Stimulated activated CD4-positive, alpha-beta T cell treated with anti-CD3 and anti-CD28 coated beads, Interleukin-2, amount 100 ng/mL, for 4 hours (primary cell): ENCODE measurements around the gene TREX2.

Source experiments
- DNase-seq: peaks from one replicate; pipeline ENCODE4 v3.0.0-alpha.2; 2020; ENCODE audit warnings: low read depth

Gene TREX2

GRCh38 chrX:153455571-153455970, 9.7 kb upstream of the TREX2 start:
- no peak for DNase-seq

GRCh38 chrX:153454901-153455550, 9.2 kb upstream of the TREX2 start:
- no peak for DNase-seq

GRCh38 chrX:153450949-153451277, 5.1 kb upstream of the TREX2 start:
- no peak for DNase-seq

DNA sequence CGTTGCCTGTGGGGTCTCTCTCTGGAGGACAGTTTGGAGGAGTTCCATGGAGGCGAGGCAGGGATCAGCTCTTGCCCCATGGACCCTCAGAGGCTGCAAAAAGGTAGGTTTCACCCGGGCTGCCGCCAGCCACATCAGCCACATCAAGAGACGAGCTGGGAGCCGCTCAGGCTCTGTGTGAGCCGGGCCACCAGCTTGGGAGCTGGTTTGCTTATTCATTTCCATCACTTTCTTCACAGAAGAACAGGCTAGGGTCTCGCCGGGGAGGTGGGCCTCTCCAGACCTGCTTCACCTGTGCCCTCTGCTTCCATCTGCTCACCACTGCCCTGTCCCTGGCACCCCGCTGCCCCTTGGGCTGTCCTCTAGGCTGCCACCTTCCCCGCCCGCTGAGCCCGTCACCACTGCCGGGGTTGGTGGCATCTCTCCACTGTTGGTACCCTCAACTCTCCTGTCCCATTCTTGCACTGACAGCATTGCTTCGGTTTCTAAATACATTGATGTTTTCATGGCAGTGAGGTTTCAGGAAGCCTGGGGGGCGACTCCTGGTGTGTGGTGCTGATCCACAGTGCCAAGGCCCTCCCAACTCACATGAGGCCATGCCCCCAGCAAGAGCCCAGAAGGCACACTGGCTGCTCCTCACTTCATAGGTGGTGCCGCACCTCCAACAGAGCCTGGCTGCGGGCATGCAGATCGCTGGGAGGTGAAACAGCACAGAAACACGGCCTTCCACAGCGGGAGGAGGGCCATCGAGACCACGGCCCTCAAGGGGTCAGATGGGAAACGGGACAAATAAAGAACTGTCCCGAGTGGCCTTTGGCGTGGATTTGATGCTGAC, 4.5 kb upstream of the TREX2 start:
- no peak for DNase-seq

DNA sequence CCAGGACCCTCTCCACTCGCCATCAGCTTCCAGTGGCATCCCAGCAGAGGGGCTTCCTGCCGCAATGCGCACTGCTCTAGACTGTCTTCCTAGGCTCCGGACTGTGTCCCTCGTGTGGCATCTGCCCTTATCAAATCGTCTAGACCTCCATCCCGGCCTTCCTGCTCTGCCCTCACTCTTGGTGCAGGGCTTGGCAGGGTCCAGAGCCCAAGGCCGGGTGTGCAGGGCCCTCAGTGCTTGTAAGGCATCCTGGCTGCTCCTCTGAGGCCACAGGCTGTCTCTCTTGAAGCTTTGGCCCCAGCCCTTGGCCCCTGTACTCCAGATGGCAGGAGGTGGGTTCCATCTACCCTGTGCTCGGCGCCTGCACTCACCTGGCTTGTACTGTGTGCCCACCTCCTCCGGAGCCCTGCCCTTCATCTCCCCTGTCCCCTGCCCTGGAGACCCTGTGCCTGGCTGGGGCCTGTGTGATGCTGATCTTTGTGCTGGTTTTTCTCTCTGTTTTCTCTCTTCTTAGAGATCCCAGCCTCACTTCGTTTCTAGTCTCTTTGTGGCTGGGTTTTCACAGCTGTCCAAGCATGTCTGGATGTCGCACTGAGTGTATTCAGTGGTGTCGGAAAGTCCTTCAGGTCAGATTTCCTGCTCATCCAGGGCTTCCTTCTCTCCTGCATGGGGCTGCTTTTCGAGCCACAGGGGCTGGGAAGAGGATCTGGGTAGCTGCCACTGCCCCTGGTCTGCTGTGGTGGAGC, 3.7 kb upstream of the TREX2 start:
- no peak for DNase-seq

DNA sequence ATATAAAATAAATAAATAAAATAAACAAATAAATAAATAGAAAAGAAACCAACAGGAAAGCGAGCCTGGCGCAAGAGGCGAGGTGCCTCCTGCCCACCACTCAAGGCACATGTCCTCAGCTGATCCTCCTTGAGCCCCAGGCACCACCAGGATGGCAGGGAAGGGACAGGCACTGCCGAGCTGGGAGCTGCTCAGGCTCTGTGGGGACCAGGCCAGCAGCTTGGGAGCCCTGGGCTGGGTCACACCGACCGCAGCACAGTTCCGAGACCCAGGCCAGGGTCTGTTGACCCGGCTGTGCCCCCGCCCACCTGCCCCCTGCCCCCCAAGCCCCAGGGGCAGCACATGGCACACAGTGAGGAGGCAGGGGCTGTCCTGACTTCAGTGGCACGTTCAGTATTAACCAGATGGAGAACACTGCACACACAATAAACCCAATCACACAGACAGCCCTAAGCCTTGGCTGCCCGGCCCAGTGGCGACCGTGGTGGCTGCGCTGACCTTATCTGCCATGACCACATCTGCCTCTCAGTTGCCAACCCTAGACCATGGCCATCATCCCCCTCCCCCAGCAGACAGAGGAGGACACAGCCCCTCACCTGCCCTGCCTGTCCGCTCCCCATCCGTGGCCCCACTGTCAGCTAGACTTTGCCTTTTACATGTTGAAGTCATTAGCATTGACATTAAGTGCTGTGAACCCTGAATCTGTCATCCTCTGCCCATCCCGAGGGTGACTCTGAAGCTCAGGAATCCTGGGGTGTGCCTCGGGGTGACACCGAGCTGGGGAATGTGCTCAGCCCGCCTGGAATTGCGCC, 2.9 kb upstream of the TREX2 start:
- DNase-seq = no peak

DNA sequence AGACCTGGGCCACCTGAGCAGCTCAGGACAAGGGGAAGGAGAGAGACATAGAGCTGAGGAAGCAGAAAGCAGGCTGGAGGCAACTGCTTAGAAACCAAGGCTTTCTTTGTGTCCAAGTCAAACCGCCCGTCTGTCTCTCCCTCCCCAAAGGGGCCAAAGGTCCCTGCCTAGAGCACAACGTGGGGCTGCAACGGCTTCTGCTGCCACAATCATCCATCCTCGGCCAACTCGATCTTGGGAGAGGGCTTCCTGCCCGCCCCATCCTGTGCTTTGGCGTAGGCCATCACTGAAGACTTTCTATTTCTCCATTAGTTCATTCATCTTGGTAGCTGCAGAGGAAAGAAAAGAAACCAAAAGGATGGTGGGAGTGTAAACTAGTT, 1.7 kb upstream of the TREX2 start:
- no peak for DNase-seq

GRCh38 chrX:153446950-153447580, 1.2 kb upstream of the TREX2 start:
- no peak for DNase-seq

GRCh38 chrX:153446636-153446936, 730 bp upstream of the TREX2 start:
- DNase-seq = no peak

DNA sequence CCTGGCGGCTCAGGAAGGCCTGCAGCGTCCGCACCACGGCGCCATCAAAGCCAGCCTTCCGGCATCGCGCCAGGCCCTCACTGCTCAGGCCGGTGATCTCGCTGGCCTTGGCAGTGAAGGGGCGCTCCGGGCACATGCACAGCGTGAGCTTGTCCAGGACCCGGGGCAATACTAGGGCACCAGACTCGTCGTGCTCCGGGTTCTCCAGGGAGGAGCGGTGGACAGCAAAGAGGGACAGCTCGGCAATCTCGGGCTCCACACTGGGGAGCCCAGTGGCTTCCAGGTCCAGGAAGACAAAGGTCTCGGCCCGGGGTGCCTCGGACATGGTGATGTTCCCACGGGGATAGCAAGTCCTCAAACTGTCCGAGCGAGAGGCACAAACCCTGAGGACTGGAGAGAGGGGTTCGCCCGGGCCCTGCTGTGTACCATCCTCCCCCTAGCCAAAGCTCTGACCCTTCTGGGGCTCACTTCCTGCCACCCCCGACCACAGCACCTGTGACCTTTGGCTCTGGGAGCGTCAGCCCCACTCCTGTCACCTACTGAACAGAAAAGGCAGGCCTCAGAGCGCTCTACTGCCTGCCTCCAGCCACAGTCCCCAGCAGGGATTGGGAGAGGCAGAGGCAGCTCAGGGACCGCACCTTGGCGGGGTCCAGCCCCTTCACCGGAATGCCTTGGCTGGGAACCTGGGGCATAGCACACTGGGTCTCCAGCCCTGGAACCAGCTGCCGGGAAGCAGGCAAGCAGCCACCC, 575 bp downstream of the TREX2 start:
- DNase-seq = no peak

DNA sequence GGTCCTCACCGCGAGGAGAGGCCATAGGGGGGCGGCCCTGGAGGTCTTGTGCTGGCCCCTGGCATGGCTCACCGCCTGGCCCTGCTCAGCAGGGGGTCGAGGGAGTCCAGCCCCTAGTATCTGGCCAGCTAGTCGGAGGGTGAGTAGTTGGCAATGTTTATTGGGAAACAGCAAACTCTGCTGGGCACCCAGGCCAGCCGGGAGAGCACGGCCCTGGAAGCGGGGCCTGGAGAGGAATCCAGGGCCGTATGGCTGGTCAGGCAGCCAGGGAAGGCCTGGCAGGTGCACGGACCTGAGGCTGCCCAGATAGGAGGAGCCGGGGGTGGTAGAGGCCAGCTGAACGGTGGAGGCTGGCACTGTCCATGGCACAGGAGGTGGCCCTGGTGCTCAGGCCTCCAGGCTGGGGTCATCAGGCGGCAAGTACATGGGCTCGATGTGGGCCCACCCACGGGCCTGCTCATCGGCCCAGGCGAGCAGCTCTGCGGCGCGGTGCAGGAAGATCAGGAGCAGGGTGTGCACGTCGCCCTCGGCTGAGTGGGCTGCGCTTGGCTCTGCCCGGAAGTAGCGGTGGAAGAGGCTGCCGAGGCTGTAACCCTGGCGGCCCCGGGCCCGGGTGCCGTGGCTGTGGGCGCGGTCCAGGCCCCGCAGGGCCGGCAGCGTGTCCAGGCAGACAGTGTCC, 1.4 kb downstream of the TREX2 start:
- DNase-seq = no peak

GRCh38 chrX:153443476-153444332, 2.2 kb downstream of the TREX2 start:
- DNase-seq = no peak

- no peak for DNase-seq
Measured at GRCh38 chrX:153442463-153442862, 3.4 kb downstream of the TREX2 start.

- DNase-seq = no peak
Measured at GRCh38 chrX:153441981-153442380, 3.9 kb downstream of the TREX2 start.

- DNase-seq = no peak
Measured at GRCh38 chrX:153441296-153441695, 4.6 kb downstream of the TREX2 start.

- no peak for DNase-seq
Measured at GRCh38 chrX:153440556-153441135, 5.2 kb downstream of the TREX2 start.

DNA sequence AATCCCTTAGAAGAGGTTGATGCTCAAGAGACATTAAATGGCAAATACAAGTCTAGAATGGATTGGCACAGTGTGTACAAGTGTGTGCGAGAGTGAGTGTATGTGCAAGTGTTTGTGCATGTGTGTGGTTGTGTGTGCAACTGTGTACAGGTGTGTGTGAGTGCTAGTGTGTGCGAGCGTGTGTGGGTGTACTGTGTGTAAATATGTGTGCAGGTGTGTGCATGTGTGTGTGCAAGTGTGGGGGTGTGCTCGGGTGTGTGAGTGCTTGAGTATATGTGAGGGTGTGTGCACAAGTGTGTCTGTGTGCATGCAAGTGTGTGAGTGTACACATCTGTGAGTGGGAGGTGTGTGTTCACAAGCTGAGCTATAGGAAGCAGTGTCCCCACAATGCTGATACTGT, 5.9 kb downstream of the TREX2 start:
- DNase-seq = no peak

DNA sequence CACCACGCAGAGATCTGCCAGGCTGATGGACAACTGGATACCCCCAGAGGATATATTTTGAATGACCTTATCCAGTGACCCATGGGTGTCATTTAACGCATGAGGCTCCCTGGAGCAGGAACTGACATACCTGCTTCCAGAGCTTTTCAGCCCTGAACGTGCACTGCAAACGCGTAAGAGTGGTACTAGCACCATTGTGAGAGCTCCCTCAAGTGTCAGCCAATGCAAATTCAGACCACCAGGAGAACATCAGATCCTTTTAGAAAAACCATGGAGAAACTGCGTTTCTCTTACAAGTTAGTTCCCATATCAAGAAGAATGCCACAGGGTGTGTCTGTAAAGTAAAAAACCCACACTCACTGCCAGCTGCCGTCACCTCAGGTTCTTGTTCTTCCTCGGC, 7.3 kb downstream of the TREX2 start:
- DNase-seq = no peak

DNA sequence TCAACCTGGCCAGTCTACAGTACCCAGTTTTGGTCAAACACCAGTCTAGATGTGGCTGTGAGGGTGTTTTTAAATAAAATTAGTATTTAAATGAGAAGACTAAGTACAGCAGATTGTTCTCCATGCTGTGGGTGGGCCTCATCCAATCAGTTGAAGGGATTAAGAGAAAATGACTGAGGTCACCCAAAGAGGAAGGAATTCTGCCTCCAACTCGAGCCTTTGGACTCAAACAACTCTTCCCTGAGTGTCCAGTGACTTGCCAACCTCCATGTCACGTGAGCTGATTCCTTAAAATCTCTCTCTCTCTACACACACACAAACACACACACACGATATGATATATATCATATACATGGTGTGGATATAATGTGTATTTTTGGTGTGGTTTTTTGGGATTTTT, 10.0 kb downstream of the TREX2 start:
- DNase-seq = no peak
